OCI-LY1 (cell line): ENCODE results near the gene AP2S1.

Experiments
- CTCF ChIP-seq: fragments of 200-600 bp; sonication (generic), shearing (Covaris generic); IDR thresholded peaks from 2 replicates; pipeline ENCODE4 v1.5.1; 2017; ENCODE audit warnings: mild to moderate bottlenecking, antibody characterized with exemption, low read length, moderate library complexity, mixed read lengths
- EZH2 ChIP-seq: fragments of 200-600 bp; sonication (generic), shearing (Covaris generic); IDR thresholded peaks from 2 replicates; pipeline ENCODE4 v1.8.0; 2017; ENCODE audit warnings: borderline replicate concordance, mixed run types, mild to moderate bottlenecking, antibody characterized with exemption, low read length, moderate library complexity, mixed read lengths

DNA sequence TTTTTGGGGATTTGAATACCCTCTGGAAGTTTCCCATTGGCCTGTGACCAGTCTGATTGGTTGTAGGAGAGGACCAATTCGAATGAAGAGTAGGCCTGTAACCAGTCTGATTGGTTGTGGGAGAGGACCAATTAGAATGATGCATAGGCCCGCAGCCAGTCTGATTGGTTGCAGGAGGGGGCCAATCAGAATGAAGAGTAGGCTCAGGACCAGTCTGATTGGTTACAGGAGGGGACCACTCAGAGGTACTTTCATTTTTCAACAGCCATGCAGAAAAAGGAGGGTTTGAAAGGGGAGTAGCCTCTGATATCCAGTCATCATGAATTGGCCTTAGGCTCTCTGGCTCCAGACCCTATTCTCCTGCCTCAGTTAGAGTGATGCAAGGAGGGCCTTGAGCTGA lies 31.8 kb downstream of the AP2S1 start:
- TF ChIP-seq CTCF, result no peak
- no peak for TF ChIP-seq EZH2
